Activated CD4-positive, alpha-beta T cell treated with anti-CD3 and anti-CD28 coated beads for 36 hours (primary cell): ENCODE results near the gene PEDS1. TPM values are rescaled to one million over a fixed set of nuclear protein-coding genes. Genes with fewer than 3 reads are reported as not detected.

ENCODE experiments used
- ATAC-seq: fragments of 200-7000 bp; cut with Tn5 transposase; one replicate; pipeline ENCODE4 v1.10.0; 2021; ENCODE audit warnings: mild to moderate bottlenecking, moderate library complexity
- CTCF ChIA-PET: fragments of 350-600 bp; sonication (Branson Sonifier 250); formaldehyde crosslinking; loops from one replicate; lab custom pipeline; 2021; ENCODE audit warnings: antibody characterized with exemption; lab: Charles Lee
- POLR2A ChIA-PET: fragments of 350-600 bp; sonication (Branson Sonifier 250); formaldehyde crosslinking; loops from one replicate; lab custom pipeline; 2021; ENCODE audit warnings: antibody characterized with exemption, inconsistent platforms; lab: Charles Lee
- DNase-seq: peaks from one replicate; pipeline ENCODE4 v3.0.0-alpha.2; 2020
- H3K27ac Mint-ChIP-seq: one replicate; pipeline ENCODE4 v1.8.0; 2021; ENCODE audit warnings: mixed read lengths
- H3K27me3 Mint-ChIP-seq: one replicate; pipeline ENCODE4 v1.8.0; 2021; ENCODE audit warnings: mixed read lengths
- H3K36me3 Mint-ChIP-seq: one replicate; pipeline ENCODE4 v1.8.0; 2021; ENCODE audit warnings: low read depth, mixed read lengths
- H3K4me1 Mint-ChIP-seq: one replicate; pipeline ENCODE4 v1.8.0; 2021; ENCODE audit warnings: mixed read lengths
- H3K4me3 Mint-ChIP-seq: one replicate; pipeline ENCODE4 v1.8.0; 2021; ENCODE audit warnings: mild to moderate bottlenecking, moderate library complexity, mixed read lengths
- H3K9me3 Mint-ChIP-seq: one replicate; pipeline ENCODE4 v1.8.0; 2021; ENCODE audit warnings: low read depth, mixed read lengths
- intact Hi-C, 2 experiments: fragments of 100-400 bp; cut with DNase I in 1 of 2; cut with micrococcal nuclease in 1 of 2; formaldehyde crosslinking; loops; one replicate each; pipeline versions ENCODE4 v1.14.2 to v1.15.1; 2022 to 2024; cut with DNase I, micrococcal nuclease
- total RNA-seq, 2 experiments: library from RNA; stranded (reverse); gene quantifications; one replicate each; pipeline ENCODE4 v1.2.3, GENCODE V29; 2021

The PEDS1 gene
- total RNA-seq, 2 experiments from 2014 or later, result 13.2 to 16.8 TPM

DNA sequence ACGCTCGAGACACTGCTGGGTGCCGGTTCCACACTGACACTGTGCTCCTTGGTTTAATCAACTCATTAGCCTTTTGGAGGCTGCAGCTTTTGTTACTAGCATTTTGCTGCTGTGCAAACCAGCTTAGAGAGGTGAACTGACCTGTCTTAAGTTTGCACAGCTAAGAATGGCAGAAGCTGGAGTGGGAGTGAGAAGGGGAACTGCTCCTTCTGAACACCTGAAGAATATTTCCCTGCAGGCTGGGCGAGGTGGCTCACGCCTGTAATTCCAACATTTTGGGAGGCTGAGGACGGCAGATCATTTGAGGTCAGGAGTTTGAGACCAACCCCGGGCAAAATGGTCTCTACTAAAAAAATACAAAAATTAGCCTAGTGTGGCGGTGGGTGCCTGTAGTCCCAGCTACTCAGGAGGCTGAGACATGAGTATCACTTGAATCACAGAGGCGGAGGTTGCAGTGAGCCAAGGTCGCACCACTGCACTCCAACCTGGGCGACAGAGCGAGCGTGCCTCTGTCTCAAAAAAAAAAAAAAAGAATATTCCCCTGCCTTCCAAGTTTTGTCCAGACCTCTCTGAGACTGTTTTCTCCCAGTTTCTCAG lies 42.1 kb upstream of the PEDS1 start:
- no peaks in the 10 kb centered on the region for H3K27me3 Mint-ChIP-seq

DNA sequence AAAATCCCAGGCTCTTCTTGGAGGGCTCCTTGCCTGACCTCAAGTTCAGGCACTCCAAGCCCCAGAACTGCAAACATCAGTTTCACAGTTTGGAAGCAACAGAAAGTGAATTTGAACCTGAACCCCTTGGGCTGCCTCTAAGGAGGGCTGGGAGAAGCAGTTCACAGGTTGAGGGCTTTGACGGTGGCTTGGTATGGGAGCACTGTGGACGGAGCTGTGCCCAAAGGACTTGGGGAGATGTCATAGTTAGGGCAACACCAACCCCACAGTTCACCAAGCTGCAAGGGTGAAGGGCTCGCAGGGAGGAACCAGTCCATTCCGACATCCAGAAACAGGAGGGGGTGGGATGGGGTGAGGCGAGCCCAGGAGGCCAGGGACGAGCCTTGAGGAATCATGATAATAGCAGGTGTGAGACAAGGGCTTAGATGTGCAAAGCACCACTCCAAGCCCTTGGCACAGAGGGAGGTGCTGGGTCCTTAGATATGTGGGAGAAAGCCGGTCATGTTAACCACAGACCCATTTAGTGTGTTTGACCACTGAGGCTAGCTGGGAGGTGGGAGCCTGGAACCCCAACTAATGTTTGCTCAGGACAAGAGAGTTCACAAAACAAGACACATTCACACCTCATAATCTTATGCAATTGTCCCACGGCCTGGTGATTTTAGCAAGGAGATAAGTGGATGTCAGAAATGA lies 41.5 kb upstream of the PEDS1 start:
- intact Hi-C loops, result loop anchor here (5.0 to 10.0 kb wide), 5 partner anchors 90 to 737 kb away; partner anchors contain the start of genes ADNP (in 1 of the 2) and PARD6B (in 1 of the 2)
- CTCF ChIA-PET, result no interaction called here
- ATAC-seq, result no peak
- H3K4me3 Mint-ChIP-seq, result no peak overlapping the region
- no peak for DNase-seq
- no peaks in the 10 kb centered on the region for H3K27me3 Mint-ChIP-seq
- peaks cover 17% of the 10 kb centered on the region for H3K4me1 Mint-ChIP-seq
- POLR2A ChIA-PET, result no interaction called here
- peaks cover 4% of the 10 kb centered on the region for H3K9me3 Mint-ChIP-seq
- peak overlapping the region; percentile 34 for H3K27ac Mint-ChIP-seq
- H3K36me3 Mint-ChIP-seq, result peaks cover 28% of the 10 kb centered on the region

More for the DNA sequence above, 42.1 kb upstream of the PEDS1 start:
- H3K4me1 Mint-ChIP-seq, result peaks cover 17% of the 10 kb centered on the region
- POLR2A ChIA-PET, result no interaction called here
- DNase-seq (no peak), ATAC-seq (no peak)
- intact Hi-C loops, result loop anchor here in 1 of 2 experiments (10.0 kb wide), 2 partner anchors 89 to 539 kb away; partner anchors contain the start of gene PARD6B
- H3K27ac Mint-ChIP-seq, result peak overlapping the region; percentile 58
- no peak overlapping the region for H3K4me3 Mint-ChIP-seq
- peaks cover 4% of the 10 kb centered on the region for H3K9me3 Mint-ChIP-seq
- CTCF ChIA-PET, result interaction anchor here (0.6 kb wide), 1 partner anchor 144 kb away, joined by 4 read pairs; no protein-coding TSS in a partner anchor
- peaks cover 28% of the 10 kb centered on the region for H3K36me3 Mint-ChIP-seq

DNA sequence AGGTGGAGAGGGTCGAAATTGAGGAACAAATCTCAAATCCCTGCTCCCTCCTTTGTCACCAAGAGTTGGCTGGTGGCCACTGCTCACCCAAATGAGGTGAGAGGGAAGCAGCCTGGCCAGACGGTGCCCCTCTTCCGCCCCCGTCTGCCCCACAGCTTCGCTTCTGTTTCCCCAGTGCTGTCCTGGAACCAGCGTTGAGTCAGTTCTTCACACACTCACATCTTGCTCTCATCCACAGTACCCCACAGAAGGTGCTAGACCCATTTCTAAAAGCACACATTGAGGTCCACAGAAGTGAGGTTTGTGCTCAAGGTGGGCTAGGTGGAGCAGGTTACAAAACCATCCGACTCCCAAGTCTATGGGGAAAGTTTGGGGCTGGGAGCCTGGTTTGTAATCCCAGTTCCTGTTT lies 40.9 kb upstream of the PEDS1 start:
- no peak for ATAC-seq
- Mint-ChIP-seq H3K27me3 (no peaks in the 10 kb centered on the region), H3K4me3 (peak overlapping the region; percentile 96), H3K27ac (peak overlapping the region; percentile 97), H3K36me3 (peaks cover 28% of the 10 kb centered on the region), H3K4me1 (peaks cover 17% of the 10 kb centered on the region), H3K9me3 (peaks cover 2% of the 10 kb centered on the region)
- CTCF ChIA-PET, result no interaction called here
- intact Hi-C loops, result loop anchor here (5.0 to 10.0 kb wide), 5 partner anchors 90 to 738 kb away; partner anchors contain the start of genes ADNP (in 1 of the 2) and PARD6B (in 1 of the 2)
- no peak for DNase-seq
- POLR2A ChIA-PET, result no interaction called here

DNA sequence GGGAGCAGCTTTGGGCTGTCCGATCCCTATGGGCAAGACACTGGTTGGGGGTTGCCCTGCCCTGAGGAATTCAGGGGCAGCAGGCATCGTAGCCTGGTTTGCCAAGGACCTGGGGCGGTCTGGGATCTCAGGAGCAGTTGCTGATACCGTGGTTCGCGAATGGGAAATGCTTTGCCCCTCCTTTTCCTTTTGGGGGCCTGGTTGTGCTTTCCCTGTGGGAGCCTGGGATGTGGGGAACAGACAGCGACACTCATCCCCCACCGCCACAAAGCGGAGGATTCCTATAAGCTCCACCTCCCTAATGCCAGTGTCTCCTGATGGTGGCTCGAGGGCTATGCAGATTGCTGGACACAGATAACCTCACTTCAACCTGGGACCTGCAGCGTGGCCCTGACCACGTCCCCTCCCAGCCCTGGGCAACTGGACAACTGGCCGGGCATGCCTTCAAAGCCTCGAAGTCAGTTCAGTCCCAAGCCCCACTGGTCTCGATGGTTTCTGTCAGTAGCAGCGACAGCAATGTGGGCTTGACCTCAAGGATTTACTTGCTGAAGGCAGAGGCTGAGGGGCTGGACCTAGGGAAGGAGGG lies 40.4 kb upstream of the PEDS1 start:
- intact Hi-C loops, result loop anchor here (5.0 to 10.0 kb wide), 5 partner anchors 91 to 738 kb away; partner anchors contain the start of genes ADNP (in 1 of the 2) and PARD6B (in 1 of the 2)
- no peaks in the 10 kb centered on the region for H3K27me3 Mint-ChIP-seq

DNA sequence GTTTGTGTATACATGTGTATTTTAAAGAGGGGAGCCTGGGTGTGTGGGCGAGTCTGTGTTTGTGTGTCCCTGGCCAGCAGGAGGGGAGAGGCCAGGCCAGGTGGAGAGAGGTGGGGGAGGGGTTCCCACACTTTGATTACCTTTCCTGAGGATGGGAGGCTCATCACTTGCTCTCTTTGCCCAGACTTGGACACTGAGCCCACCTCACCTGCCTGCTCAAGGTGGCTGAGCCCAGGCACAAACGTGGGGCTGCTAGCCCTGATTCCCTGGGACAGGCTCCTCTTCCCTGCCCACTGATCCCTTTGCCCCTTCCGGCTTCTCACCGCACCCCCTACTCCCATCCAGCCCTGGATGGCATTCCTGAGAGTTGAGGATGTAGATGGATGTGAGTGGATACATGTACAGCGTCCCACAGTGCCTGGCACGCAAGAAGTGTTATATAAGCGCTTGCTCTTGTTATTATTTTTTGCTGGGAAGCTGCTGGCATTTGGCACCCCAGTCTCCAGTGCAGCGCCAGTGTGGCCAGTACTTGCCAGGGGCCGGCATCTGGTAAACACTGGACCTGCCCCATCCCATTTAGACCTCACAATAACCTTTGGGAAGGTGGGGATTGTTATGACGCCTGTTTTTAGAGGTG lies 39.8 kb upstream of the PEDS1 start:
- H3K4me1 Mint-ChIP-seq, result peaks cover 17% of the 10 kb centered on the region
- intact Hi-C loops, result loop anchor here (5.0 to 10.0 kb wide), 5 partner anchors 91 to 739 kb away; partner anchors contain the start of genes ADNP (in 1 of the 2) and PARD6B (in 1 of the 2)
- H3K36me3 Mint-ChIP-seq, result peaks cover 28% of the 10 kb centered on the region
- no peak for ATAC-seq
- H3K4me3 Mint-ChIP-seq, result peak overlapping the region; percentile 96
- H3K27ac Mint-ChIP-seq, result peak overlapping the region; percentile 97
- H3K9me3 Mint-ChIP-seq, result no peaks in the 10 kb centered on the region
- ChIA-PET POLR2A (no interaction called here), CTCF (no interaction called here)
- DNase-seq, result peak; percentile 35
- no peaks in the 10 kb centered on the region for H3K27me3 Mint-ChIP-seq

More for the DNA sequence above, 40.4 kb upstream of the PEDS1 start:
- DNase-seq, result no peak
- POLR2A ChIA-PET, result no interaction called here
- H3K9me3 Mint-ChIP-seq, result no peaks in the 10 kb centered on the region
- peak overlapping the region; percentile 97 for H3K27ac Mint-ChIP-seq
- peaks cover 17% of the 10 kb centered on the region for H3K4me1 Mint-ChIP-seq
- H3K36me3 Mint-ChIP-seq, result peaks cover 28% of the 10 kb centered on the region
- CTCF ChIA-PET, result no interaction called here
- H3K4me3 Mint-ChIP-seq, result peak overlapping the region; percentile 96
- ATAC-seq, result no peak

DNA sequence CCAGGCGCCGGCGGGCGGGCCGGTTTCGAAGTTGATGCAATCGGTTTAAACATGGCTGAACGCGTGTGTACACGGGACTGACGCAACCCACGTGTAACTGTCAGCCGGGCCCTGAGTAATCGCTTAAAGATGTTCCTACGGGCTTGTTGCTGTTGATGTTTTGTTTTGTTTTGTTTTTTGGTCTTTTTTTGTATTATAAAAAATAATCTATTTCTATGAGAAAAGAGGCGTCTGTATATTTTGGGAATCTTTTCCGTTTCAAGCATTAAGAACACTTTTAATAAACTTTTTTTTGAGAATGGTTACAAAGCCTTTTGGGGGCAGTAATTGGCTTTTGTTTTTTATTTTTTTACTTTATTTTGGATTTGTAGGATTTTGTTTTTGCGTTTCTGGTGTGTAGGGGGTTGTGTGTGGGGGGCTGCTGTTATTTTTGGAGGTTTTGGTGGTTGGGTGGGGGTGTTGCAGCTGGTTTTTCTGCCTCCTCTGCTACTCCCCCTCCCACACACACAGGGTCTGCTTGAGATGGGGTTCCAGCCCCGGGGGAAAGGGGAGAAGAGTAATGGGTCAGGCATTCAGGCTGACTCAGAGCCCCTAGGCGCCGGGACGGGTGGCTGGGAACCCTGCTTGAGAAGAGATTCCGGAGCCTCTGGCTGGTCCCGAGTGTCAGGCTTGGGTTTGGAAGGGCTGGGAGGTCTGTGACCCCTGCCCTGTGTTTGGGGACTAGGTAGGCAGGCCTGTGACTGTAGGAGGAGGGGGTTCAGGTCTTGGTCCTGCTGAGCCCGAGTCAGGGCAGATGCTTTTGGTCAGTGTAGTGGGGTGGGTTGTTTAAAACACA lies 39.1 kb upstream of the PEDS1 start:
- H3K36me3 Mint-ChIP-seq, result peaks cover 28% of the 10 kb centered on the region
- H3K9me3 Mint-ChIP-seq, result no peaks in the 10 kb centered on the region
- peak overlapping the region; percentile 96 for H3K4me3 Mint-ChIP-seq
- ChIA-PET POLR2A (no interaction called here), CTCF (interaction anchor here (10.4 kb wide), 1 partner anchor 273 kb away, joined by 158 read pairs; no protein-coding TSS in a partner anchor)
- DNase-seq (peak; percentile 94), ATAC-seq (peak; percentile 50)
- H3K27ac Mint-ChIP-seq, result peak overlapping the region; percentile 97
- H3K27me3 Mint-ChIP-seq, result no peaks in the 10 kb centered on the region
- H3K4me1 Mint-ChIP-seq, result peaks cover 17% of the 10 kb centered on the region
- intact Hi-C loops, result loop anchor here (1.0 to 10.0 kb wide), 6 partner anchors 92 to 740 kb away; partner anchors contain the start of genes PARD6B (in 2 of the 2) and ADNP (in 1 of the 2)

DNA sequence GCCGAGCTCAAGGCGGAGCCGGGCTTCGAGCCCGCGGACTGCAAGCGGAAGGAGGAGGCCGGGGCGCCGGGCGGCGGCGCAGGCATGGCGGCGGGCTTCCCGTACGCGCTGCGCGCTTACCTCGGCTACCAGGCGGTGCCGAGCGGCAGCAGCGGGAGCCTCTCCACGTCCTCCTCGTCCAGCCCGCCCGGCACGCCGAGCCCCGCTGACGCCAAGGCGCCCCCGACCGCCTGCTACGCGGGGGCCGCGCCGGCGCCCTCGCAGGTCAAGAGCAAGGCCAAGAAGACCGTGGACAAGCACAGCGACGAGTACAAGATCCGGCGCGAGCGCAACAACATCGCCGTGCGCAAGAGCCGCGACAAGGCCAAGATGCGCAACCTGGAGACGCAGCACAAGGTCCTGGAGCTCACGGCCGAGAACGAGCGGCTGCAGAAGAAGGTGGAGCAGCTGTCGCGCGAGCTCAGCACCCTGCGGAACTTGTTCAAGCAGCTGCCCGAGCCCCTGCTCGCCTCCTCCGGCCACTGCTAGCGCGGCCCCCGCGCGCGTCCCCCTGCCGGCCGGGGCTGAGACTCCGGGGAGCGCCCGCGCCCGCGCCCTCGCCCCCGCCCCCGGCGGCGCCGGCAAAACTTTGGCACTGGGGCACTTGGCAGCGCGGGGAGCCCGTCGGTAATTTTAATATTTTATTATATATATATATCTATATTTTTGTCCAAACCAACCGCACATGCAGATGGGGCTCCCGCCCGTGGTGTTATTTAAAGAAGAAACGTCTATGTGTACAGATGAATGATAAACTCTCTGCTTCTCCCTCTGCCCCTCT lies 38.2 kb upstream of the PEDS1 start:
- Mint-ChIP-seq H3K4me1 (peaks cover 17% of the 10 kb centered on the region), H3K9me3 (no peaks in the 10 kb centered on the region), H3K27me3 (no peaks in the 10 kb centered on the region), H3K27ac (peak overlapping the region; percentile 97), H3K36me3 (peaks cover 28% of the 10 kb centered on the region), H3K4me3 (peak overlapping the region; percentile 96)
- intact Hi-C loops, result loop anchor here (1.0 to 10.0 kb wide), 10 partner anchors 93 to 741 kb away; partner anchors contain the start of genes PARD6B (in 2 of the 2) and ADNP (in 1 of the 2)
- ATAC-seq (peak; percentile 27), DNase-seq (peak; percentile 72)
- POLR2A ChIA-PET, result interaction anchor here (0.5 to 0.9 kb wide), 3 partner anchors 10 to 355 kb away, joined by 3 to 8 read pairs (median 4); no protein-coding TSS in a partner anchor
- CTCF ChIA-PET, result interaction anchor here (0.7 to 10.4 kb wide), 5 partner anchors 36 to 533 kb away, joined by 3 to 158 read pairs (median 3); no protein-coding TSS in a partner anchor

DNA sequence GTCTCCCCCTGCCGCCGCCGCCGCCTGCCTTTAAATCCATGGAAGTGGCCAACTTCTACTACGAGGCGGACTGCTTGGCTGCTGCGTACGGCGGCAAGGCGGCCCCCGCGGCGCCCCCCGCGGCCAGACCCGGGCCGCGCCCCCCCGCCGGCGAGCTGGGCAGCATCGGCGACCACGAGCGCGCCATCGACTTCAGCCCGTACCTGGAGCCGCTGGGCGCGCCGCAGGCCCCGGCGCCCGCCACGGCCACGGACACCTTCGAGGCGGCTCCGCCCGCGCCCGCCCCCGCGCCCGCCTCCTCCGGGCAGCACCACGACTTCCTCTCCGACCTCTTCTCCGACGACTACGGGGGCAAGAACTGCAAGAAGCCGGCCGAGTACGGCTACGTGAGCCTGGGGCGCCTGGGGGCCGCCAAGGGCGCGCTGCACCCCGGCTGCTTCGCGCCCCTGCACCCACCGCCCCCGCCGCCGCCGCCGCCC lies 37.6 kb upstream of the PEDS1 start:
- peaks cover 20% of the 10 kb centered on the region for H3K4me1 Mint-ChIP-seq
- peaks cover 28% of the 10 kb centered on the region for H3K36me3 Mint-ChIP-seq
- DNase-seq (peak; percentile 78), ATAC-seq (peak; percentile 15)
- intact Hi-C loops, result loop anchor here (2.0 to 10.0 kb wide), 9 partner anchors 94 to 741 kb away; partner anchors contain the start of genes ADNP (in 1 of the 2) and PARD6B (in 1 of the 2)
- peak overlapping the region; percentile 96 for H3K4me3 Mint-ChIP-seq
- H3K9me3 Mint-ChIP-seq, result no peaks in the 10 kb centered on the region
- POLR2A ChIA-PET, result interaction anchor here (0.5 to 0.9 kb wide), 3 partner anchors 11 to 356 kb away, joined by 3 to 8 read pairs (median 4); no protein-coding TSS in a partner anchor
- CTCF ChIA-PET, result interaction anchor here (0.7 to 10.4 kb wide), 7 partner anchors 37 to 1303 kb away, joined by 3 to 158 read pairs (median 3); no protein-coding TSS in a partner anchor
- H3K27ac Mint-ChIP-seq, result no peak overlapping the region
- H3K27me3 Mint-ChIP-seq, result peaks cover under 1% of the 10 kb centered on the region
